Vein endothelial cell (primary cell): ENCODE data around the gene B4GALT5. TPM values are rescaled to one million over a fixed set of nuclear protein-coding genes. Genes with fewer than 3 reads are reported as not detected.

Experiments
- small RNA-seq: library from RNA; depleted of rRNA; stranded (forward); fragments of <200 nt; gene quantifications from one replicate; pipeline ENCODE3, GENCODE V24; 2012
- total RNA-seq: library from RNA; depleted of rRNA; stranded (reverse); fragments of >200 nt; gene quantifications from 2 replicates; pipeline ENCODE4 v1.2.3, GENCODE V29; 2012

Gene B4GALT5, protein sequence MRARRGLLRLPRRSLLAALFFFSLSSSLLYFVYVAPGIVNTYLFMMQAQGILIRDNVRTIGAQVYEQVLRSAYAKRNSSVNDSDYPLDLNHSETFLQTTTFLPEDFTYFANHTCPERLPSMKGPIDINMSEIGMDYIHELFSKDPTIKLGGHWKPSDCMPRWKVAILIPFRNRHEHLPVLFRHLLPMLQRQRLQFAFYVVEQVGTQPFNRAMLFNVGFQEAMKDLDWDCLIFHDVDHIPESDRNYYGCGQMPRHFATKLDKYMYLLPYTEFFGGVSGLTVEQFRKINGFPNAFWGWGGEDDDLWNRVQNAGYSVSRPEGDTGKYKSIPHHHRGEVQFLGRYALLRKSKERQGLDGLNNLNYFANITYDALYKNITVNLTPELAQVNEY
- total RNA-seq = 66.3 and 72.1 TPM in 2 replicates

DNA sequence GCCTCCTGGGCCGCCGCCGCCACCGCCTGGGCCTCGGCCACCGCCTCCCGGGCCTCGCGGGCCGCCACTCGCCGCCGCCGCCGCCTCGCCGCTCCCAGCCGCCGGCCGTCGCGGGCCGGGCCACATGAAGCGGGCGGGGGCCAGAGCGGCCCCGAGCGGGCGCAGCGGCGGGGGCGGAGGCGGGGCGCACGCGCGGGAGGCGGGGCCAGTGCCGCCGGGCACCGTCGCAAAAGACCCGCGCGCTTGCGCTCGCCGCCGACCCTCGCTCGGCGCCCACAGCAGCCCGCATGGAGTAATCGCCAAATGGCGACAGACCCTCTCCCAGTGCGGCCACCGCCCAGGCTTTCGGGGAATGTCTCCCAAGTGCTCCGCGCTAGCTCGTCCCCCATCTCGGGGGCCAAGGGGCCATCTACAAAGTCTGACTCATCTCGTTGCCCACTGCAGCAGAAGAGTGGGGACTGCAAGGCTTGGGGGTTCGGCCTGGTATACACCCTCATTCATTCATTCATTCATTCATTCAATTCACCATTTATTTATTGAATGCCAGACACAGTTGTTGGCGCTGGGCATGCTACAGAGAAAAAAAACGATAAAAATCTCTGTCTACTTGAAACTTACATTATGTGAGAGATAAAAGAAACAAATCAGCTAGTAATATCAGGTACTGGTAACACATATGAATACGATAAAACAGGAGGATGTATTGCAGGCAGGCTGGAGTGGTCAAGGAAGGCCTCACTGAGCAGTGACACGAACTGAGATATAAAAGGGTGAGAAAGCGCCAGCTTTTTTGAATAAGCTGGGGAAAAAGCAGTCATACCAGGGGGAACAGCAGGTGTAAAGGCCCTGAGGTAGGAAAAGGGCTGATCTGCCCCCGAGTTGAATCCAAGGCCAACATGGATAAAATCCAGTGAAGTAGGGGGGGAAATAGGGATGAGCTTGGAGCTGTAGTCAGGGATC is at the start of gene B4GALT5:
Gene B4GALT5, minus strand, starts transcription at position 126 of the 960 bp plus-strand sequence. CDS start 188 bp downstream, outside the sequence.

Small RNA genes lying within 50 kb of the gene (small RNA-seq; reads per million reads assigned to genes)
- not detected for gene RN7SL197P
- gene SNRPFP1 = not detected

Other genes starting within 250 kb of the B4GALT5 start
- not detected in 2 replicates for gene KCNB1, start 231.2 kb downstream of the B4GALT5 start, total RNA-seq
- gene PTGIS, start 145.7 kb downstream of the B4GALT5 start, total RNA-seq = 1.4 and 5.9 TPM in 2 replicates
- 8.2 and 10.4 TPM in 2 replicates for gene SLC9A8, start 99.0 kb upstream of the B4GALT5 start, total RNA-seq
- gene SPATA2, start 201.7 kb upstream of the B4GALT5 start, total RNA-seq = 3.5 and 4.2 TPM in 2 replicates
- gene RNF114, start 222.5 kb upstream of the B4GALT5 start, total RNA-seq = 80.0 and 96.7 TPM in 2 replicates